AML-193 (cell line): ENCODE data around the gene CARD10.

ENCODE experiments used
- DNase-seq, 2 experiments: peaks; one replicate each; lab custom pipeline; 2025; lab: John Stamatoyannopoulos, UW

The CARD10 gene

DNA sequence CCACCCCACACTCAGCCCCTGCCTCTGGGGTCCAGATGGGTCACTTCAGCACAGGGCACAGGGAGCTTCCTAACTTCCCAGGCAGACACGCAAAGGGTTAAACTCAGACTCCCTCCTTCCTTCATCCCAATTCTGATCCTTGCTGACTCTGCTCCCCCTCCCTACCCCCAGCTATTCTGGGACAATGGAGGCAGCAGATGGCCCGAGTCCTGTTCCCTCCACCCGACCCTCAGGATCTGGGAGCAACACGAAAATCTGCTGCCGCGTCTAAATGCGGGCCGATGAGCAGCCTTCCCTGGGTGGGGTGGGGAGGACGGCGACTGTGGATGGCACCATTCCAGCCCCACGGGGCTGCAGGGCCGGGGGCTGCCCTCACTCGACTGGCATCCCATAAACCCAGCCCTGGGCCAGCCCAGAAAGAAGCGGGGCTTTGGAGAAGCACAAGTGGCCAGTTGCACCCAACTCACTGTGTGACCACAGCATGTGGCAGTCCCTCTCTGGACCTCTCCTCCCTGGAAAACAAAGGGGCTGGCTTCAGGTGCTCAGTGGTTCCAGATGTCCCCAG, 51.7 kb downstream of the CARD10 start:
- DNase-seq = no peak

DNA sequence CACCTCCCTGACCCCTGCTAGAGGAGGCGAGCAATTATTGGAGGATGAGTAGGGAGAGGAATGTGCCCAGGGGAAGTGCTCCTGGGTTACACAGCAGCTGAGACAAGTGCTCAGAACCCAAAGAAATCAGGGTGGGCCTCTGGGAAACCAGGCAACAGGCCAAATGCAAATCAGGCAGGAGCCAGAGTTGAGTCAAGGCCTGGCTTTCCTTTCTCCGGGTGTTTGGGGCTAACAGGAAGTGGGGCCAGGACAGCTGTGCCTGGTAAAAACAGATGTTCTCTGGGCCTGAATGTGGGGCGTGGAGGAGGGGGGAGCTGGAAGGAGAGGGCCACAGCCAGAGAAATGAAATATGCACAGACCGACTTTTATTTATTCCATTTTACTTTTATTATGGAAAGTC, 55.0 kb downstream of the CARD10 start:
- DNase-seq = no peak

DNA sequence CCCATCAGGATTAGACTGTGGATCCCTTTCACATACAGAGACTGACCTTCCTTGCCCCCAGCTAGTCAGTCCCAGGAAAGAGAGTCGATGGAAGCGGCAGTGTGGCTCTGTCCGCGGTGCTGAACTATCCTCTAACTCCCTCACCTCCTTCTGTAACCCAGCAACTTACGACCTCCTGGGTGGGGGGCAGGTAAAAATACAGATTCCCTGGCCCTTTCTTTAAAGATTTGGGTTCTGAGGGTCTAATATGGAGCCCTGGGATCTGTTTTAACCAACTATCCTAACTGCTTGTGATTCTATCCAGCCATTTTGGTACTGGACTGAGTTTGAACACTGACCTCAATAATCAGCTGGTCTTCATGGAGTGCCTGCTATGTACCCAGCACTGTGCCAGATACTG, 56.2 kb downstream of the CARD10 start:
- peak in 1 of 2 experiments; percentile 10 for DNase-seq

DNA sequence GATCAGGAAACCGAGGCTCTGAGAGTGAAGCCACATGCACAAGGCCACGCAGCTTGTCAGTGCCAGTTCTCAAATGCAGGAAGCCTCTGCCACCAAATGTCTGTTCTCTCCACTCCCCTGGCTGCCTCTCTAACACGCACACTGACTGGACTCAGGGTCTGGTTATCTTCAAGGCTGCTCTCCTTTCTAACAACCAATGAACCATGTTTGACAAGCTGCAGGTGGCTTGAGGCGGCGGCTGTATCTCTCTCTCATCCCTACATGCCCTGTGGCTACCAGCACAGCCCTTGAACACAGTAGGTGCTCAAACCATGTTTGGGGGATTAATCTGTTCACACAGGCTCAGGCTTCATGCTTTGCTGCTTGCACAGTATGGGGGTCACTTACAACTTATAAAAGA, 56.8 kb downstream of the CARD10 start:
- DNase-seq = no peak

DNA sequence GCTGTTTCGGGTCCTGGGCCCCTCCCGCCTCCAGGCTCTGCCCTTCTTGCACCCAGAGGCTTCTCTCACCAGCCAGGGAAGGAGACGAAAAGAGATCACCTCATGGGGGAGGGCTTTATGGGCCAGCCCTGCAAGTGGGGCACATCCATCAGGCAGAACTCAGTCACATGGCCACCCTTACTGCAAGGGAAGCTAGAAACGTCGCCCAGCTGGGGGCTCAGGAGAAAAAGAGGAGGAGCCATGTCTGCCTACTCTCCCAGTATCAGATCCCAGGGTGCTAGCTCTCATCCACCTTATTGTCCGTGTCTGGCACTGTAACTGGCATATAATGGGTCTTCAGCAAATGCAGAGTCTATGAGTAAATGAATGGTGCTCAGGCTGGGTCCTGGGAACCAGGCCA, 57.3 kb downstream of the CARD10 start:
- DNase-seq = no peak

DNA sequence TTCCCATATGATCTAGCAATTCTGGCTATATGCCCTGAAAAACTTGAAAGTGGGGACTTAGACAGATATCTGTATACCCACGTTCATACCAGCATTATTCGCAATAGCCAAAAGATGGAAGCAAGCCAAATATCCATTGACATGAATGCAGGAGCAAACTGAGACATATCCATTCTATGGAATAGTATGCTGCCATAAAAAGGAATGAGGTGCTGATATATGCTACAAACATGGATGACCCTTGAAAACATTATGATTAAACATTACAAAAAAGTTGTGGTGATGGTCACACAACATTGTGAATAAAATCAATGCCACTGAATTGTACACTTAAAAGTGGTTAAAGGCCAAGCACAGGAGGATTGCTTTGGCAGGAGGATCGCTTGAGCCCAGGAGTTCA, 58.5 kb downstream of the CARD10 start:
- DNase-seq = no peak

DNA sequence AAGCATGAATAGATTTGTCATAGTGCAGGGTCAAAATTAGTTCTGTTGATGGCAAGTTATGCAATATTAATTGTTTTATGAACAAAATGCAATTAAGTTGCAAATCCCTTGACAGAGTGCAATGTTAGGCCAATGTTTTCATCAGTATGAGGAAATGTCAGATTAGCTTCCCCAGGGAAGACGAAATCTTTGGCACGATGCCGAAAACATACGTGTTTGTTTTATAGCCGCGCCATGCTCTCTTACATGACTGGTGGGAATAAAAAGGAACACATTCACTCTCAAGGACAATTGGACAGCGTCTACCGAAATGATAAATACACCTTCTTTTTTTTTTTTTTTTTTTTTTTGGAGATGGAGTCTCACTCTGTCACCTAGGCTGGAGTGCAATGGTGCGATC, 60.0 kb downstream of the CARD10 start:
- no peak for DNase-seq

DNA sequence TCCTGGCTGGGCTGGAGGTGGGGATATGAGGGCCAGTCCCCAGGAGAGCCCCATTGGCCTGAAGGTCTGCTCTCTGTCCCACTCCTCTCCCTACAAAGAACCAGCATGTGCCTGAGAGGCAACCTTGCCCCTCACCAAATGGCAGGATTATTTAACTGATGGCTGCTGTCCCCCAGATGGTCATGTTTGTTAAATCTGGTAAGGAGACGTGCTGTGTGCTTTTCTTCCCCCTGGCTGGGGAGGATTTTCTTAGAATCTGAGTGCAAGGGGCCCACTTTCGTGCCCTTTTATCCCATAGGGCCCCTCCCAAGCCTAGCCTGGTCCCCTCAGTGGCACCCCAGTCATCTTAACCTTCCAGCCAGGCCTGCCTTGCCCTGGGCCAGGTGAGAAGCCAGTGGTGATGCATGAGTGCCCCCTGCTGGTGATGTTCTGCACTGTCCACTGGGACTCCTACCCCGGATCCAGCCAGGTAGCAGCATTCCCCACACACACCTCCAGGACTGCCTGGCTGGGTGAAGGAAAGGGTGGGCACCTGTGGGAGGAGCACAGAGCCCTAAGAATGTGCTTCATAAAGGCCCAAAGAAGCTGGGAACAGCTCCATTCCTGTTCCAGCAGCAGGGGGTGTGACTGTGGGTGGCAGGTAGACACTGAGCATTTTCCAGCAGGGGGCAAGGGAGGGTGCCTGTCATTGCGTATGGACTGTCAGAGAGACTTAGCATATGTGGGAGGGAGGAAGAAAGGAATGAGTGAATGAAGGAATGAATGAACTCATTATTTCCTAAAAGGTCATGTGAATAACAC, 61.9 kb downstream of the CARD10 start:
- DNase-seq = peak; percentile 38 to 47

DNA sequence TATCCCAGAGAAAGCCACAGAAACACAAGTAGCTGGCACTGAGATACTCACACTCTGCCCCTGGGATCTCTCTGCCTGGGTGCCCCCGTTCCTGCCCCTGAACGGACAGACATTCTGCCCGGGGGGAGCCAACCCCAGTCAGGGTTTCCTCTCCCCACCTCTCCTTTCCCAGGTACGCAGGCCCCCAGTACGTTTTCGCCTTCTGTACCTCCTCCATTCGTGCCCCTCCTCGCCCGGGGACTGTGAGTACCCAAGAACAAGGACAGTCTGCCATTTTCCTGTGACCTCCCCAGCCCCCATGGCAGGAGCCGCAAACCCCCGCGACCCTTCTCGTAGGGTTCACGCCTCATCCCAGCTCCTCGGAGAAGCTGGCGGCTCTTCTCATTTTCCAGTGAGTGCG, 62.9 kb downstream of the CARD10 start:
- DNase-seq = no peak

DNA sequence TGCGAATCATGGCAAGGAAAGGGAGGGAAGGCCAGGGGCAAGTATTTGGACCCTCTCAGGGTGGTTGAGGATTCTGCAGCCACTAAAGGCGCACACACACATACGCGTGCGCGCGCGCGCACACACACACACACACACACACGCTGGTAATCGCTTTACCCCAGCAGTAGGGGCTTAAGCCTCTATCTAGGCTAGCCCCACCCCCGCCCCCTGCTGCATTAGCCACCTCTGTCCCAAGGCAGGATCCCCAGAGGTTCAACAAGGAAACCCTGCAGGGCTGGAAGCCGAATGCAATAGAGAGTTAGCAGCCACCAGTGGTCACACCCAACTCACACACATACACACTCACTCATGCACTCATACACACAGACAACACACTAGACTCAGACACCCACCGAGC, 63.3 kb downstream of the CARD10 start:
- DNase-seq = no peak

DNA sequence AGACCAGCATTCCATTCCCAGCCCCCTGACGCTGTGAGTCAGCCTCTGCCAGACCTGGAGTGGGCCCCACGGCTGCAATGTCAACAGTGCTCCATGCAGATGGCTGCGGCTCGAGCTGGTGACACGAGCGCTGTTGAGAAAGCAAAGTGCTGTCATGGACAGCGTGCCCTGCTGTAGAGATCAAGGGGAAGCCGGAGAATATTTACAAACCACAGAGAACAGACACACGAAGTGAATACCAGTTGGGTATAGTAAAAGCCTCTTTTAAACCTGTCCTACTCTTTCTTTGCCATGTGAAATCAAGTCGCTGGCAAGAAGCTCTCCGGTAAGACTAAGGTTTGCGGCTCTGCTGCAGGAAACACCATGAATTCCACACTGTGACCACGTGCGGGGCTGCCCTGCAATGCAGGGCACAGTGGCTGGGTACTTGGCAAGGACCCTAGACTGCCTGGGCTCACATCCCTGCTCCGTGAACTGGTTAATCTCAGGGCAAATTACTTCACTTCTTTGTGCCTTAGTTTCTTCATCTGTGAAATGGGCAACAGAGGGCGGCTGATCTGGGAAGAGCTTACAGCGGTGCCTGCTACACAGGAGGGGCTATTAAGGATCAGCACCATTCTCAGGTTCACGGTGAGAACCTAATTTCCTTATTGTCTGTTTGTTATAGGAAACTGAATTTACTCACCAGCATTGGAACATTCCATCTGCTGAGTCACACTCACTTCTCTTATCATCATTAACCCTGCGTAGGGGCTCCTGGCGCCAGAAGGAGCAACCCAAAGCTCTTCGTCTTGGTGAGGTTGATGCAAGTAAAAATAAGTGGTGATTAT, 64.1 kb downstream of the CARD10 start:
- DNase-seq = no peak

DNA sequence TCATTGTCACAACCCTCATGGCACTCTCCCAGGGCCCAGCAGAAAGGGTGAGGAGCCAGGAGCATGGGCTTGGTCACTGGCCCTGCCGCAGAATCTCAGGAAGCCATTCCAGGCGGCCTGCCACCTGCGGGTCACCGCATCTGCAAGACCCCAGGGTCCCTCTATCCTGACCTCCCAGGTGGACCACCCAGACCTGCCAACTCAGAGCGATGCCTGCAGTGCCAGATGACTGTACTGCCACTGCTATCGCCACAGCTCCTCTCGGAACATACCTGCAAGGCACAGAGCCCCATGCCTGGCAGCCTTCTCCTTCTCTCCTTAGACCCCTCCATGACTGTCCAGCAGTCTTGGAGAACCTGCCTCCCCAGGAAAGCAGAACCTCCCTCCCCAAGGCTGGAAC, 65.5 kb downstream of the CARD10 start:
- DNase-seq = no peak

DNA sequence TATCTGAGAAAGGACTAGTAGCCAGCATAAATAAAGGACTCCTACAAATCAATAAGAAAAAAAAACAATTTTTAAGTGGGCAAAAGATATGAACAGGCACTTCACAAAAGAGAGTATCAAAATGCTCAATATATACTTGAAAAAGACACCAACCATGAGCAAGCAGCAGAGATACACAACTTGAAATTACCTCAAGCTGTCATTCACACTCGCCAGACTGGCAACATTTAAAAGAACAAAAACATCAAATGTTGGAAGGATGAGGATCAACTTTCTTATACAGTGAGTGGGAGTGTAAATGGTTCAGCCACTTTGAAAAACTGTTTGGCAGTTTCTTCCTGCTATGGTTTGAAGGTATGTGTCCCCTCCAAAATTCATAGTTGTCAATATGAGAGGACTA, 68.0 kb downstream of the CARD10 start:
- DNase-seq = no peak

DNA sequence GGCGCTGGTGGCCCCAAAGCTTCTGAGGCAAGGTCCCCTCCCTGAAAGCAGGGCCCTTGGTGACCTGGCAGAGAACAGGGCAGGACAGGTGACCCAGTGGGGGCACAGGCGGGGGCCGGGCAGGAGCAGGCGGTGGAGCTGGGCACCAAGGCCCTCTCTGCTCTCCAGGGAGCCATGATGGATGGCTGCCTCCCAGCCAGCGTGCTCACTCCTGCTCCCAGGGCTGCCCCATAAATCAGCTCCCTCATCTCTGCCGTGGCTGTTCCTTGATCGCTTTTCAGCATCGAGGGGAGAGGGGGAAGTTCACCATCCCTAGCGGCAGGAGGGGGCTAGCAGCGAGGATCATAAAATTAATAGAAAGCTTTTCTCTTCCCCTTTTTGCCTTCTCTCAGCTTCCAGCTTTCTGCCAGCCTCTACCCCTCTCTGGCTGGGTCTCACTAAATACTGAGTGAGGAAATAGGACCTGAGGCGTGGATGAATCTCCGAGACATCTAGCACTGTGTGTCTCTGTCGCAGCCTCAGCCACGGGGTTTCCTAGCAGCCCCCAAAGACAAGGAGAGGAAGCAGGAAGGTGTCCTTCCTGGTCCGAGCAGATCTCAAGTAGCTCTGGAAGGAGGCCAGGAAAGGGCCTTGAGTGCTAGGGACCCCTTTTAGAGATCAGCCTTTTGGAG, 69.7 kb downstream of the CARD10 start:
- DNase-seq = no peak

DNA sequence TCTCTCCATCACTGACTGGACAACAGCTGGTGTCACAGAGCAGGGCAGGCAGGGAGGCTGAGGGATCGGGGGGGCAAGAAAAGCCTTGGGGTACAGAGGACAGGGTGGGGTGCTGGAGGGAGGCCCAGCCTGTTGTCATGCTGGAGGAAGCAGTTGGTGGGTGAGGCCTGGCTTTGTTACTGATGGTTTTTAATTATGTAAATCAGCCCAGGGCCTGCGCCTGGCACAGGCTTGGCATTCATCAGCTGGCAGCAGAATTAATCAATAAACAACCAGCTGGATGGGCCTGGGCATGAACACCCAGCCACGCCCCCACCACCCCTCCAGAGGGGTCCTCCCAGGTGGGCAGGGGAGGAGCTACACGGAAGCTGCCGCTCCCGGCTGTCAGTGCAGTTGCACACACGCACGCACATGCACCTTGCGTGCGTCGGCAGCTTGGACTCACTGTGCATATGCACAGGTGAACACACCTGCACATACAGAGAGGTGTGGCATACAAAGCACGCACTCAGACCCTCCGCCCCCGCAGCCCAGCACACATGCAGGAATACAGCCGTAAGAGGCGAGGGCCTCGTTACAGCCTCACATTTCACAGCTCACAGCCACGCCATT, 70.6 kb downstream of the CARD10 start:
- no peak for DNase-seq

DNA sequence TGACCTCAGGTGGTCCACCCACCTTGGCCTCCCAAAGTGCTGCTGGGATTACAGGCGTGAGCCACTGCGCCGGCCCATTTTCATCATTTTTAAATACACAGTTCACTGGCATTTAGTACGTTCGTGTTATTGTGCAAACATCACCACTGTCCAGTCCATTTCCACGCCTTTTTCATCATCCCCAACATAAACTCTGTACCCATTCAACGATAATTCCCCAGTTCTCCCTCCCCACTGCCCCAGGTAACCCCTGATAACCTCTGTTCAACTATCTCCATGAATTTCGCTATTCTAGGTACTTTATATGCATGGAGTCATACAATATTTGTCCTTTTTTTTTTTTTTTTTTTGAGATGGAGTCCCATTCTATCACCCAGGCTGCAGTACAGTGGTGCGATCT, 73.7 kb downstream of the CARD10 start:
- no peak for DNase-seq

DNA sequence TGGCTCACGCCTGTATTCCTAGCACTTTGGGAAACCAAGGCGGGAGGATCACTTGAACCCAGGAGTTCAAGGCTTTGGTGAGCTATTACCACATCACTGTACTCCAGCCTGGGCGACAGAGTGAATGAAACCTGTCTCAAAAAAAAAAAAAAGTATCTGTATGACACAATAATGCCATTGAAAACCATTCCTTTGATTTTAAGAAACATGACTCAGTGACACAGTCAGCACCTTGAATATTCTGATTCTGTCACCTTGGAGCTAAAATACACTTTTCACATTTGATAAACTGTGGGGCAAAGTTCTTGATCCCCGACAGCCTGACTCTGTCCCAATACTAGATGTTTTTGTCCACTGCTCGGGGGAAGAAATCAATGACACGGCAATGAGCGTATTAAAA, 75.2 kb downstream of the CARD10 start:
- DNase-seq = no peak

DNA sequence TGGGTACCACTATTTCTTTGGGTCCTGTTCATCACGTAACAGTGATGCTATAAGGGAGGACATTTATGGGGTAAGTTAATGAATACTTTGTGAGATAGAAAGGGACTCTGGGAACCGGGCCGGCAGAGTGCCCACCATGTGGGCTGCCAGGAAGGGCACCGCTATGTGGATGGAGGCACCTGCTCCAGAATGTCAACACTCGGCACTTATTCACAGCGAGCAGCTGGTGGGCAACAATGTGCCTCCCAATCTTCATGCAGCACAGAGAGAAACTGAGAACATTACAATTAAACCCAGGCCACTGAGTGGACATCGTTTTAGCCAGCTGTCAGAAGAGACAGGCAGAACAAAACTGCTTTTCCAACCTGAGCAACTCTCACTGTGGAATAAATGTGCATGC, 76.1 kb downstream of the CARD10 start:
- no peak for DNase-seq

DNA sequence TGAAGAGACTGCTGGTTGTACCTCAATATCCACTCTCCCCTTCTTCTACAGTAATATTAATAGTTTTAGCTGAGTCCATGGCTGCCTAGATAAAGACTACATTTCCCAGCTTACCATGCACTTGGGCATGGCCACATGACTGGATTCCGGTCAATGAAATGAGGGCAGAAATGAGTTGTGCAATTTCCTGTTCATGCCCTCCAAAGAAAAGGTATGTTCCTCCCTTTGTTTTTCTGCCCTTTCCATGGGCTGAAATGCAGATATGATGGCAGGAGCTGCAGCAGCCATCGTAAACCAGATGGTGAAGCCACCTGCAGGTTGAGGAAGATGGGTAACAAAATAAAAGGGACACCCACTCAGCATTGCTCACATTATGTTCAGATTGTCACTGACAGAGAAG, 76.7 kb downstream of the CARD10 start:
- DNase-seq = peak in 1 of 2 experiments; percentile 7

DNA sequence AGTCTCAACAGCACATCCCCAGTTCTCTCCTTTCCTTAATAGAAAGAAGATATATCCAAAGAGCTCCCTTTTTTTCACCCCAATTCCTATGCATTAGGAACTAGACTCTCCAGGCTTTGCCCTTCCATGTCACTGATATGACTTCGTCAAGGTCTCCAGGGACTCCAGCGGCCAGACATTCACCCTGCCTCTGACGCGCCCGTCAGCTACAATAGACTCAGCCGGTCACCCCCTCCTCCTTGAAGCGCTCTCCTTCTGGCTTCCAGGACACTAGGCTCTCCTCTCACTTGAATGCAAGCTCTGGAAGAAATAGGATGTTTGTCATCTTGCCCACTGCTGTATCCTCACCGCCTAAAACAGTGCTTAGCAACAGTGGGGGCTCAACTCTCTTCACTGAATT, 77.1 kb downstream of the CARD10 start:
- DNase-seq = no peak

DNA sequence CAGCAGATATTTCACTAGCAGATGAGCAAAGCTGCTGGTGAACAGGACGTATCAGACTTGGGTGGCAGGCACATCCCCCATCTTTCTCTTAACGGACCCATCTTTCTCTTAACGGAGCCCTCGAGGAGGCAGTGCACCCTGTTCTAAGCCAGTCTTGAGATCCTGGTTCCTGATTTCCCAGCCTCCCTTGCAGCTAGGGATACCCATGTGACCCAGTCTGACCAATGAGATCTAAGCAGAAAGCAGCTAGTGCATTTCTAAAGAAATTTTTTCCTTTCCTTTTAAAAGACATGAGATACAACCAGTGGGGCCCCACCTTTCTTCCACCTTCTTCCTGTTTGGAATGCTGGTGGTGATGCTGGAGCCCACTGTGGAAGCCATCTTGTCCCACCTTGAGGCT, 78.3 kb downstream of the CARD10 start:
- DNase-seq = no peak
